GM19238 (cell line): Measurements from ENCODE around the gene FBXO42.

Experiments
- DNase-seq: peaks from one replicate; pipeline ENCODE4 v3.0.0; 2011; ENCODE audit warnings: low spot score; ENCODE audit not compliant: insufficient read length

Gene FBXO42

GRCh38 chr1:16351994-16352841, at the start of gene FBXO42:
TSS of gene FBXO42 (minus strand) at chr1:16352480. CDS start at chr1:16315418, 37,062 bp downstream.
- peak; percentile 88 for DNase-seq

GRCh38 chr1:16398371-16398953, 46.2 kb upstream of the FBXO42 start:
- no peak for DNase-seq

- DNase-seq, result no peak
Observed at GRCh38 chr1:16397120-16397519, 44.8 kb upstream of the FBXO42 start.

- DNase-seq, result no peak
Observed at GRCh38 chr1:16396591-16396990, 44.3 kb upstream of the FBXO42 start.

- DNase-seq, result no peak
Observed at GRCh38 chr1:16394977-16395376, 42.7 kb upstream of the FBXO42 start.

GRCh38 chr1:16393570-16394521, 41.6 kb upstream of the FBXO42 start:
- no peak for DNase-seq

- DNase-seq, result no peak
Observed at GRCh38 chr1:16392740-16393569, 40.7 kb upstream of the FBXO42 start.

GRCh38 chr1:16391411-16391810, 39.1 kb upstream of the FBXO42 start:
- no peak for DNase-seq

GRCh38 chr1:16387201-16388188, 35.2 kb upstream of the FBXO42 start:
- peak; percentile 28 for DNase-seq

GRCh38 chr1:16386454-16387113, 34.3 kb upstream of the FBXO42 start:
- DNase-seq, result no peak

- DNase-seq, result no peak
Observed at GRCh38 chr1:16385659-16386453, 33.6 kb upstream of the FBXO42 start.

GRCh38 chr1:16383888-16384287, 31.6 kb upstream of the FBXO42 start:
- DNase-seq, result no peak

- DNase-seq, result no peak
Observed at GRCh38 chr1:16380868-16381267, 28.6 kb upstream of the FBXO42 start.

- DNase-seq, result no peak
Observed at GRCh38 chr1:16378443-16378842, 26.2 kb upstream of the FBXO42 start.

GRCh38 chr1:16376971-16377370, 24.7 kb upstream of the FBXO42 start:
- DNase-seq, result no peak

GRCh38 chr1:16375521-16376340, 23.5 kb upstream of the FBXO42 start:
- DNase-seq, result no peak

- no peak for DNase-seq
Observed at GRCh38 chr1:16374266-16374665, 22.0 kb upstream of the FBXO42 start.
